ENCODE measurements around the gene CIAO1.

DNA sequence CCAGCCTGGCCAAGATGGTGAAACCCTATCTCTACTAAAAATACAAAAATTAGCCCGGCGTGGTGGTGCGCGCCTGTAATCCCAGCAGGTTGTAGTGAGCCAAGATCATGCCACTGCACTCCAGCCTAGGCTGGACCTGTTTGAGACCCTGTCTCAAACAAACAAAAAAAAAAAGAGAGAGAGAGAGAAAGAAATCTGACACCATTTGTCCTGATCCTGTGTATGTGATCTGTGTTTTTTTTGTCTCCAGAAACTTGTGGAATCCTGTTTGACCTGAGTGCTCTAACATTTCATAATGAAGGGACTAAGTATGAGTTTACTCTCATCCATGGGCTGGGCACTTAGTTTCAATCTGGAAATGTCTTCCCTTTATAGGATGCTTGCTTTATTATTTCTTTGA, 52.7 kb downstream of the CIAO1 start:
- TF ChIP-seq, protein P1, sequence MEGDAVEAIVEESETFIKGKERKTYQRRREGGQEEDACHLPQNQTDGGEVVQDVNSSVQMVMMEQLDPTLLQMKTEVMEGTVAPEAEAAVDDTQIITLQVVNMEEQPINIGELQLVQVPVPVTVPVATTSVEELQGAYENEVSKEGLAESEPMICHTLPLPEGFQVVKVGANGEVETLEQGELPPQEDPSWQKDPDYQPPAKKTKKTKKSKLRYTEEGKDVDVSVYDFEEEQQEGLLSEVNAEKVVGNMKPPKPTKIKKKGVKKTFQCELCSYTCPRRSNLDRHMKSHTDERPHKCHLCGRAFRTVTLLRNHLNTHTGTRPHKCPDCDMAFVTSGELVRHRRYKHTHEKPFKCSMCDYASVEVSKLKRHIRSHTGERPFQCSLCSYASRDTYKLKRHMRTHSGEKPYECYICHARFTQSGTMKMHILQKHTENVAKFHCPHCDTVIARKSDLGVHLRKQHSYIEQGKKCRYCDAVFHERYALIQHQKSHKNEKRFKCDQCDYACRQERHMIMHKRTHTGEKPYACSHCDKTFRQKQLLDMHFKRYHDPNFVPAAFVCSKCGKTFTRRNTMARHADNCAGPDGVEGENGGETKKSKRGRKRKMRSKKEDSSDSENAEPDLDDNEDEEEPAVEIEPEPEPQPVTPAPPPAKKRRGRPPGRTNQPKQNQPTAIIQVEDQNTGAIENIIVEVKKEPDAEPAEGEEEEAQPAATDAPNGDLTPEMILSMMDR (conservative IDR thresholded peaks at IDR 0.05; ENCODE audit: low read depth, low read length) = no peak
- no peak for TF ChIP-seq EZH2 (IDR thresholded peaks at IDR 0.05; ENCODE audit: borderline replicate concordance, low read depth, low read length, poor library complexity, severe bottlenecking)
